CD14-positive monocyte (primary cell): ENCODE results near the gene ANKRD13A. TPM values are rescaled to one million over a fixed set of nuclear protein-coding genes. Genes with fewer than 3 reads are reported as not detected.

Experiments
- DNase-seq, 3 donors: peaks; one replicate each; pipeline ENCODE4 v3.0.0-alpha.2; 2011 to 2022
- H2AFZ ChIP-seq: 2 replicates; pipeline ENCODE4 v1.6.0; 2012; ENCODE audit warnings: mild to moderate bottlenecking, low read depth, low read length, inconsistent platforms; ENCODE audit not compliant: insufficient read depth, poor library complexity, severe bottlenecking
- H3K27ac ChIP-seq, 2 donors: 1 replicate in 1 of 2; 2 replicates in 1 of 2; pipeline ENCODE4 v1.5.1; 2012 to 2013; ENCODE audit warnings: low read length in 2 of 2, control low read depth in 1 of 2, inconsistent platforms in 1 of 2, low read depth in 1 of 2, mild to moderate bottlenecking in 1 of 2
- H3K27me3 ChIP-seq, 2 donors: one replicate each; pipeline versions ENCODE4 v1.6.0 to v1.6.1; 2011 to 2013; ENCODE audit warnings: low read length in 2 of 2; ENCODE audit not compliant: control insufficient read depth in 2 of 2, insufficient read depth in 2 of 2
- H3K36me3 ChIP-seq, 2 donors: replicated peaks in 1 of 2; 1 replicate in 1 of 2; 2 replicates in 1 of 2; pipeline versions ENCODE4 v1.5.1 to v1.6.1; 2012 to 2013; ENCODE audit warnings: low read length in 2 of 2, control low read depth in 1 of 2, inconsistent platforms in 1 of 2, mild to moderate bottlenecking in 1 of 2; ENCODE audit not compliant: insufficient read depth in 2 of 2, control insufficient read depth in 1 of 2
- H3K4me1 ChIP-seq, 2 donors: 1 replicate in 1 of 2; 2 replicates in 1 of 2; pipeline versions ENCODE4 v1.5.1 to v1.6.1; 2012 to 2013; ENCODE audit warnings: low read length in 2 of 2, control low read depth in 1 of 2, inconsistent platforms in 1 of 2, mild to moderate bottlenecking in 1 of 2, moderate library complexity in 1 of 2; ENCODE audit not compliant: insufficient read depth in 2 of 2, control insufficient read depth in 1 of 2
- H3K4me2 ChIP-seq: replicated peaks from 2 replicates; pipeline ENCODE3; 2012; ENCODE audit warnings: low read length, moderate library complexity, mild to moderate bottlenecking; ENCODE audit not compliant: poor library complexity, severe bottlenecking; ENCODE audit errors: extremely low read depth
- H3K4me3 ChIP-seq, 3 experiments: fragments of 200-600 bp in 1 of 3; sonication (generic) in 1 of 3; replicated peaks in 1 of 3; 1 replicate in 2 of 3; 2 replicates in 1 of 3; pipeline ENCODE4 v1.5.1; 2011 to 2013; ENCODE audit warnings: low read length in 3 of 3, mild to moderate bottlenecking in 3 of 3, control low read depth in 2 of 3, low read depth in 2 of 3, inconsistent platforms in 1 of 3, moderate library complexity in 1 of 3
- H3K79me2 ChIP-seq: 2 replicates; pipeline ENCODE4 v1.6.0; 2012; ENCODE audit warnings: mild to moderate bottlenecking, control low read depth, inconsistent platforms, low read length, moderate library complexity; ENCODE audit not compliant: insufficient read depth
- H3K9ac ChIP-seq: 2 replicates; pipeline ENCODE4 v1.6.0; 2017; ENCODE audit warnings: low read length, mild to moderate bottlenecking; ENCODE audit not compliant: insufficient read depth, poor library complexity, severe bottlenecking
- H3K9me3 ChIP-seq, 2 donors: replicated peaks in 1 of 2; 1 replicate in 1 of 2; 2 replicates in 1 of 2; pipeline versions ENCODE4 v1.5.1 to v1.6.1; 2012 to 2013; ENCODE audit warnings: low read length in 2 of 2, control low read depth in 1 of 2; ENCODE audit not compliant: control insufficient read depth in 1 of 2, insufficient read depth in 1 of 2
- H4K20me1 ChIP-seq: 2 replicates; pipeline ENCODE4 v1.6.0; 2012; ENCODE audit warnings: mild to moderate bottlenecking, low read length, control low read depth, moderate library complexity; ENCODE audit not compliant: insufficient read depth
- H3K27ac Mint-ChIP-seq, 7 donors: one replicate each; pipeline ENCODE4 v1.8.0; 2020; ENCODE audit warnings: mild to moderate bottlenecking in 7 of 7, mixed read lengths in 7 of 7, moderate library complexity in 6 of 7, inconsistent platforms in 2 of 7
- H3K27me3 Mint-ChIP-seq, 3 donors: one replicate each; pipeline ENCODE4 v1.8.0; 2021 to 2022; ENCODE audit warnings: low read depth in 3 of 3, mild to moderate bottlenecking in 3 of 3, mixed read lengths in 3 of 3, moderate library complexity in 3 of 3, inconsistent platforms in 1 of 3
- H3K36me3 Mint-ChIP-seq, 2 donors: one replicate each; pipeline ENCODE4 v1.8.0; 2020; ENCODE audit warnings: mixed read lengths in 2 of 2, inconsistent platforms in 1 of 2, mild to moderate bottlenecking in 1 of 2
- H3K4me1 Mint-ChIP-seq: one replicate; pipeline ENCODE4 v1.8.0; 2020; ENCODE audit warnings: mild to moderate bottlenecking, mixed read lengths
- H3K4me3 Mint-ChIP-seq, 2 donors: one replicate each; pipeline ENCODE4 v1.8.0; 2020; ENCODE audit warnings: mild to moderate bottlenecking in 2 of 2, mixed read lengths in 2 of 2, moderate library complexity in 1 of 2
- H3K9me3 Mint-ChIP-seq, 7 donors: one replicate each; pipeline ENCODE4 v1.8.0; 2020 to 2022; ENCODE audit warnings: mixed read lengths in 7 of 7, mild to moderate bottlenecking in 6 of 7, moderate library complexity in 6 of 7, inconsistent platforms in 2 of 7
- WGBS: methylation state at CpG from one replicate; pipeline ENCODE4 v1.1.5; 2013; ENCODE audit warnings: missing lambda C conversion rate; ENCODE audit not compliant: insufficient coverage; 5-methylcytosine and 5-hydroxymethylcytosine counted together
- intact Hi-C, 2 donors: fragments of 100-400 bp; cut with micrococcal nuclease; formaldehyde crosslinking; loops; one replicate each; pipeline versions ENCODE4 v1.15.0 to v1.15.1; 2023
- polyA plus RNA-seq, 3 donors: library from polyadenylated mRNA; depleted of rRNA in 1 of 3; unstranded in 2 of 3; stranded (reverse) in 1 of 3; fragments of 300-500 nt in 2 of 3; fragments of >200 nt in 1 of 3; fragmentation: Illumina TruSeq in 2 of 3; gene quantifications; 1 replicate in 2 of 3; 2 replicates in 1 of 3; pipeline ENCODE4 v1.2.3, GENCODE V29; 2012 to 2021
- TF ChIP-seq, protein P1 (sequence below): fragments of 200-600 bp; IDR thresholded peaks from one replicate; pipeline ENCODE4 v1.8.0; 2022; ENCODE audit warnings: antibody characterized with exemption, mild to moderate bottlenecking

Gene ANKRD13A
- polyA plus RNA-seq, 3 donors, result 42.8 to 89.3 (median 46.8) TPM

DNA sequence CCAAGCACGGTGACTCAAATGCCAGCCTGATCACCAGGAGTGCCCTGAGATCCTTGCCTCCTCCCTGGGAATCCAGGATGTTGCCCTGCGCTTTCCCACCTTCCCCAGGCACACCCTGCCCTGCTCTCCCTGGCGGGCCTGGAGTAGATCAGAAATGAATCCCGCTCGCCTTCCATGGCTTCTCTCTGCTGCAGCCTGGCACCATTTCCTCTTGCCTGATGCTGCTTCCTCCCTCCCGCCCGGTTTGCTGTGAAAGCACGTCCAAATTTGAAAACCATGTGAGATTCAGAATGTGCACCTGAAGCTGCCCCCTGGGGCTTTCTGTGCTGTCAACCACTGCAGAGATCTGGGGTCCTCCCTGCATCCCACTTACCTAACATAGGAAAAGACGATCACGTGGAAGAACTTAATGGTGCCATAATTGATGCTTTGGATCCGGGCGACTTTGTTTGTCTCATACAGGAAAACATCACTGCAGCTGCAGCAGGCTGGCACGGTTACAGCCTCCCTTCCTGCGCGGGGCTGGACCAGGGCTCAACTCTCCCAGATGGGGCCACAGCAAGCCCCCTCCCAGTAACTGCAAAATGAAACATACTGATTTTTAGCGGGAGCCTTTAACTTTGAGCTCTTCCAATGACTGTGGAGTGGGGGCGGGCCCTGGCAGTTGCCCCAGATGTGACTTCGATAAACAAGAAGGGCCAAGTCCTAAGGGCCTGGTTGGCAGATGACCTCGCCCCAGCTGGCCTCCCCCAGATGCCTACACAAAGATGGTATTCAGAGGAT, 74.0 kb downstream of the ANKRD13A start:
- H3K4me1 Mint-ChIP-seq, result peaks cover 14% of the 10 kb centered on the region
- peaks cover 0 to 3% (median 0%) of the 10 kb centered on the region in 7 donors for H3K9me3 Mint-ChIP-seq
- Histone ChIP-seq H3K36me3 (no peaks in the 10 kb centered on the region), H3K79me2 (no peaks in the 10 kb centered on the region), H3K9me3 (no peaks in the 10 kb centered on the region), H2AFZ (peak overlapping the region; percentile 94), H3K9ac (peak overlapping the region; percentile 58), H3K27me3 (no peaks in the 10 kb centered on the region), H3K4me2 (peak overlapping the region; percentile 79), H3K4me1 (peaks cover 8 to 14% of the 10 kb centered on the region in 2 donors), H3K27ac (peak overlapping the region in 1 of 2 donors; percentile 9), H3K4me3 (peak overlapping the region; percentile 41 to 80 (median 51)), H4K20me1 (no peaks in the 10 kb centered on the region)
- peak in 1 of 3 donors; percentile 19 for DNase-seq
- intact Hi-C loops, result no loop called here
- peak overlapping the region in 5 of 7 donors; percentile 78 to 87 (median 83) for H3K27ac Mint-ChIP-seq
- H3K36me3 Mint-ChIP-seq, result no peaks in the 10 kb centered on the region
- H3K27me3 Mint-ChIP-seq, result peaks cover 2 to 3% (median 3%) of the 10 kb centered on the region in 3 donors
- TF ChIP-seq, protein P1, sequence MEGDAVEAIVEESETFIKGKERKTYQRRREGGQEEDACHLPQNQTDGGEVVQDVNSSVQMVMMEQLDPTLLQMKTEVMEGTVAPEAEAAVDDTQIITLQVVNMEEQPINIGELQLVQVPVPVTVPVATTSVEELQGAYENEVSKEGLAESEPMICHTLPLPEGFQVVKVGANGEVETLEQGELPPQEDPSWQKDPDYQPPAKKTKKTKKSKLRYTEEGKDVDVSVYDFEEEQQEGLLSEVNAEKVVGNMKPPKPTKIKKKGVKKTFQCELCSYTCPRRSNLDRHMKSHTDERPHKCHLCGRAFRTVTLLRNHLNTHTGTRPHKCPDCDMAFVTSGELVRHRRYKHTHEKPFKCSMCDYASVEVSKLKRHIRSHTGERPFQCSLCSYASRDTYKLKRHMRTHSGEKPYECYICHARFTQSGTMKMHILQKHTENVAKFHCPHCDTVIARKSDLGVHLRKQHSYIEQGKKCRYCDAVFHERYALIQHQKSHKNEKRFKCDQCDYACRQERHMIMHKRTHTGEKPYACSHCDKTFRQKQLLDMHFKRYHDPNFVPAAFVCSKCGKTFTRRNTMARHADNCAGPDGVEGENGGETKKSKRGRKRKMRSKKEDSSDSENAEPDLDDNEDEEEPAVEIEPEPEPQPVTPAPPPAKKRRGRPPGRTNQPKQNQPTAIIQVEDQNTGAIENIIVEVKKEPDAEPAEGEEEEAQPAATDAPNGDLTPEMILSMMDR, result no peak
- H3K4me3 Mint-ChIP-seq, result peak overlapping the region; percentile 91 to 95
- 4% methylated on average over 14 of the region's 19 CpGs for WGBS

DNA sequence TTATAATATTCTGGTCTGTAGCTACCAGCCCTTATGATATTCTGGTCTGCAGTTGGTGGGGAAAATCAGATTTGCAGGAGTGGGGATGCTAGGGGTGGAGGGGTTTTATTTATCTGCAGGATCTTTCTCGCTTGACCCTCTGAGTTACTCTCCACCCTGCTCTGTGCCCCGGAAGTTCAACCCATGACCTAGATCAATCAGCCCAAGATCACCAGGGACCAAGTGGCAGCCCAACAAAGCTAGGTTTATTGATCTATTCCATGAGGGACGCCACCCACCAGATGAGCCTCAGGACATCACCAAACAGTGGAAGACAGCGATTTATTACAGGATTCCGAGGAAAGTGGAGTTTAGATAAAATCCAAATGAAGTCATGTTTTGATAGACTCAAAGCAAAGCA, 74.9 kb downstream of the ANKRD13A start:
- H3K36me3 Mint-ChIP-seq, result no peaks in the 10 kb centered on the region
- H3K9ac ChIP-seq, result no peak overlapping the region
- no peak for DNase-seq
- no peak overlapping the region for H3K27ac ChIP-seq
- WGBS, result 100% methylated on average over 4 of the region's 5 CpGs
- TF ChIP-seq, protein P1, result no peak
- peaks cover 11 to 15% of the 10 kb centered on the region in 2 donors for H3K4me1 ChIP-seq
- peaks cover 2 to 3% (median 3%) of the 10 kb centered on the region in 3 donors for H3K27me3 Mint-ChIP-seq
- H3K4me2 ChIP-seq, result no peak overlapping the region
- H3K9me3 ChIP-seq, result no peaks in the 10 kb centered on the region
- intact Hi-C loops, result no loop called here
- H3K27me3 ChIP-seq, result no peaks in the 10 kb centered on the region
- no peaks in the 10 kb centered on the region for H3K36me3 ChIP-seq
- H3K27ac Mint-ChIP-seq, result peak overlapping the region in 1 of 7 donors; percentile 76
- H2AFZ ChIP-seq, result peak overlapping the region; percentile 5
- no peak overlapping the region for H3K4me3 Mint-ChIP-seq
- H4K20me1 ChIP-seq, result no peaks in the 10 kb centered on the region
- peaks cover 13% of the 10 kb centered on the region for H3K4me1 Mint-ChIP-seq
- no peak overlapping the region for H3K4me3 ChIP-seq
- H3K9me3 Mint-ChIP-seq, result peaks cover 0 to 3% (median 0%) of the 10 kb centered on the region in 7 donors
- H3K79me2 ChIP-seq, result no peaks in the 10 kb centered on the region
